Endodermal cell (in vitro differentiated cells): Measurements from ENCODE around the gene GP9. TPM values are rescaled to one million over a fixed set of nuclear protein-coding genes. Genes with fewer than 3 reads are reported as not detected.
"Not testable (repeated sequence)": the region's sequence is repeated elsewhere in the genome, so short reads cannot be mapped to it uniquely, and the experiment has no call there.

Source experiments
- DNase-seq: peaks from one replicate; pipeline ENCODE4 v3.0.0-alpha.2; 2017
- H3K27ac ChIP-seq: 2 replicates; pipeline ENCODE4 v1.5.1; 2013; ENCODE audit warnings: mild to moderate bottlenecking, low read depth, low read length, moderate library complexity
- H3K27me3 ChIP-seq: 2 replicates; pipeline ENCODE4 v1.6.1; 2013; ENCODE audit warnings: mild to moderate bottlenecking, low read length, moderate library complexity; ENCODE audit not compliant: insufficient read depth, control insufficient read depth, poor library complexity, severe bottlenecking
- H3K36me3 ChIP-seq: 2 replicates; pipeline ENCODE4 v1.7.0; 2013; ENCODE audit warnings: mild to moderate bottlenecking, low read length, moderate library complexity; ENCODE audit not compliant: control insufficient read depth, insufficient read depth
- H3K4me1 ChIP-seq: one replicate; pipeline ENCODE4 v1.7.0; 2013; ENCODE audit warnings: low read length; ENCODE audit not compliant: control insufficient read depth, insufficient read depth
- H3K4me3 ChIP-seq: 2 replicates; pipeline ENCODE4 v1.5.1; 2013; ENCODE audit warnings: mild to moderate bottlenecking, low read length, moderate library complexity
- H3K9ac ChIP-seq: 2 replicates; pipeline ENCODE4 v1.6.1; 2013; ENCODE audit warnings: mild to moderate bottlenecking, low read length, moderate library complexity; ENCODE audit not compliant: poor library complexity, severe bottlenecking; ENCODE audit errors: extremely low read depth
- H3K9me3 ChIP-seq: 2 replicates; pipeline ENCODE4 v1.6.1; 2013; ENCODE audit warnings: mild to moderate bottlenecking, low read length, moderate library complexity; ENCODE audit not compliant: control insufficient read depth
- H3K27ac Mint-ChIP-seq: 2 replicates; pipeline ENCODE4 v1.8.0; 2020; ENCODE audit warnings: mixed read lengths
- H3K27me3 Mint-ChIP-seq: 2 replicates; pipeline ENCODE4 v1.8.0; 2021; ENCODE audit warnings: mild to moderate bottlenecking, mixed read lengths; ENCODE audit not compliant: insufficient read depth
- H3K36me3 Mint-ChIP-seq: 2 replicates; pipeline ENCODE4 v1.8.0; 2020; ENCODE audit warnings: low read depth, mixed read lengths
- H3K4me1 Mint-ChIP-seq: 2 replicates; pipeline ENCODE4 v1.8.0; 2020; ENCODE audit warnings: mixed read lengths
- H3K4me3 Mint-ChIP-seq: 2 replicates; pipeline ENCODE4 v1.8.0; 2020; ENCODE audit warnings: mild to moderate bottlenecking, moderate library complexity, mixed read lengths
- H3K9me3 Mint-ChIP-seq: 2 replicates; pipeline ENCODE4 v1.8.0; 2020; ENCODE audit warnings: mild to moderate bottlenecking, mixed read lengths
- WGBS, 2 experiments: methylation state at CpG; one replicate each; pipeline versions ENCODE4 v1.1.5 to v1.1.7; 2013; ENCODE audit warnings: missing lambda C conversion rate in 2 of 2, mixed read lengths in 1 of 2; ENCODE audit not compliant: insufficient coverage in 1 of 2, insufficient read length in 1 of 2; 5-methylcytosine and 5-hydroxymethylcytosine counted together
- total RNA-seq, 2 donors: library from RNA; stranded (reverse); fragmentation: NEBNext Ultra II Directional in 1 of 2; extraction: Animal tissue kit (Norgen Biotek cat#: 25700) in 1 of 2; gene quantifications; 2 replicates in 1 of 2; 3 replicates in 1 of 2; pipeline ENCODE4 v1.2.1, GENCODE V29; 2021
- TF ChIP-seq, protein P1 (sequence below): fragments of 200-600 bp; sonication (generic); conservative IDR thresholded peaks from 2 replicates; pipeline ENCODE4 v1.5.0; 2021; ENCODE audit warnings: antibody characterized with exemption, mild to moderate bottlenecking

The GP9 gene
- total RNA-seq, 2 donors from 2014 or later = not detected

DNA sequence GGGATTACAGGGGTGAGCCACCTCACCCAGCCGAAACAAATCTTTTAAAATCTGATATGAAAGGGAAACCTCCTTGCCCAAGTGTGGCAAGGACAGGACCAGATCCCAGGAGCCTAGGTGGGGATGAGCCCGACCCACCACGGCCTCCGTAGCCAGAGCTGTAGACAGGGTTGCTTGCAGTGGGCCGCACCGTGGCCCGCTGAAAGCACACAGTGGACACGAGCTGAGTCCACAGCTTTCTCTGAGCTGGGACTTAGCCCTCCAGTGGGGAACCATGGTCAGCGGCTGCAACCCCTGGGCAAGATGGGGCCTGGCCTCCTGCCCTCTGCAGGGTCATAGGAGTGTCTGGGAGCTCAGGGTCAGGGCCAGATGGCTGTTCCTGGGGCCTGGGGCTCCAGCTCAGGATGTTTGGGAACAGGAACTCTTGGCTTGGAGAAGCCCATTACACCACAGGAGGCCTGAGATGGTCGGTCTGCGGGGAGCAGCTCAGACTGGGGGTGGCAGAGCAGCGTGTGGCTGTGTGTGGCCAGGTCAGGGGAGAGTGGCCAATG lies 24.7 kb downstream of the GP9 start:
- 94 to 95% methylated on average over 12 of the region's 12 CpGs for WGBS, 2 experiments

DNA sequence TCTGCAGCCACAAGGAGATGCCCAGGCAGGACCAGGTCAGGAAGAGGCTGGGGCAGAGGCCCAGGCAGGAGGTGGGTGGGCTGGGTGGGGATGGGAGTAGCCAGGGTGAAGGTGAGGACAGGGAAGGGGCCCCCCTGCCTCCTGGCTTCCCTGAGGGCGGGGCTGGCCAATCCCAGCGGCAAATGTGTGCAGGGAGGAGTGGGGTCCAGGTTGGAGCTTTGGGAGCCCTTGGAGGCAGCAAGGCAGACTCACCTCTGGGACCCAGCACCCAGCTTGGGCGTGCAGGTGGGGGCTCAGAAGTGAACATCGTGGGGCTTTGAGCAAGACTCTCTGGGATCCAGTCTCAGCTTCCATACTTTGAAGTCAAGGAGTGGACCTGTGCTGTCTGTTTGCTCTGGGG lies 25.2 kb downstream of the GP9 start:
- DNase-seq = no peak
- WGBS, 2 experiments = 96% methylated on average over 2 to 4 of the region's 4 CpGs
- no peak overlapping the region for H3K4me3 ChIP-seq
- H3K27me3 ChIP-seq = no peaks in the 10 kb centered on the region
- Mint-ChIP-seq H3K9me3 (no peaks in the 10 kb centered on the region), H3K27me3 (peaks cover 5% of the 10 kb centered on the region), H3K27ac (no peak overlapping the region), H3K4me1 (no peaks in the 10 kb centered on the region), H3K4me3 (no peak overlapping the region), H3K36me3 (no peaks in the 10 kb centered on the region)
- H3K9me3 ChIP-seq = no peaks in the 10 kb centered on the region
- H3K4me1 ChIP-seq = no peaks in the 10 kb centered on the region
- H3K36me3 ChIP-seq = no peaks in the 10 kb centered on the region
- no peak overlapping the region for H3K27ac ChIP-seq
- no peak overlapping the region for H3K9ac ChIP-seq
- TF ChIP-seq, protein P1, sequence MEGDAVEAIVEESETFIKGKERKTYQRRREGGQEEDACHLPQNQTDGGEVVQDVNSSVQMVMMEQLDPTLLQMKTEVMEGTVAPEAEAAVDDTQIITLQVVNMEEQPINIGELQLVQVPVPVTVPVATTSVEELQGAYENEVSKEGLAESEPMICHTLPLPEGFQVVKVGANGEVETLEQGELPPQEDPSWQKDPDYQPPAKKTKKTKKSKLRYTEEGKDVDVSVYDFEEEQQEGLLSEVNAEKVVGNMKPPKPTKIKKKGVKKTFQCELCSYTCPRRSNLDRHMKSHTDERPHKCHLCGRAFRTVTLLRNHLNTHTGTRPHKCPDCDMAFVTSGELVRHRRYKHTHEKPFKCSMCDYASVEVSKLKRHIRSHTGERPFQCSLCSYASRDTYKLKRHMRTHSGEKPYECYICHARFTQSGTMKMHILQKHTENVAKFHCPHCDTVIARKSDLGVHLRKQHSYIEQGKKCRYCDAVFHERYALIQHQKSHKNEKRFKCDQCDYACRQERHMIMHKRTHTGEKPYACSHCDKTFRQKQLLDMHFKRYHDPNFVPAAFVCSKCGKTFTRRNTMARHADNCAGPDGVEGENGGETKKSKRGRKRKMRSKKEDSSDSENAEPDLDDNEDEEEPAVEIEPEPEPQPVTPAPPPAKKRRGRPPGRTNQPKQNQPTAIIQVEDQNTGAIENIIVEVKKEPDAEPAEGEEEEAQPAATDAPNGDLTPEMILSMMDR = no peak

More for the DNA sequence above, 24.7 kb downstream of the GP9 start:
- Histone ChIP-seq H3K27ac (no peak overlapping the region), H3K9ac (no peak overlapping the region), H3K36me3 (no peaks in the 10 kb centered on the region), H3K4me1 (no peaks in the 10 kb centered on the region), H3K9me3 (no peaks in the 10 kb centered on the region), H3K4me3 (no peak overlapping the region), H3K27me3 (no peaks in the 10 kb centered on the region)
- peaks cover 5% of the 10 kb centered on the region for H3K27me3 Mint-ChIP-seq
- no peaks in the 10 kb centered on the region for H3K9me3 Mint-ChIP-seq
- TF ChIP-seq, protein P1 = no peak
- no peak for DNase-seq
- no peak overlapping the region for H3K4me3 Mint-ChIP-seq
- no peak overlapping the region for H3K27ac Mint-ChIP-seq
- no peaks in the 10 kb centered on the region for H3K4me1 Mint-ChIP-seq
- H3K36me3 Mint-ChIP-seq = no peaks in the 10 kb centered on the region

DNA sequence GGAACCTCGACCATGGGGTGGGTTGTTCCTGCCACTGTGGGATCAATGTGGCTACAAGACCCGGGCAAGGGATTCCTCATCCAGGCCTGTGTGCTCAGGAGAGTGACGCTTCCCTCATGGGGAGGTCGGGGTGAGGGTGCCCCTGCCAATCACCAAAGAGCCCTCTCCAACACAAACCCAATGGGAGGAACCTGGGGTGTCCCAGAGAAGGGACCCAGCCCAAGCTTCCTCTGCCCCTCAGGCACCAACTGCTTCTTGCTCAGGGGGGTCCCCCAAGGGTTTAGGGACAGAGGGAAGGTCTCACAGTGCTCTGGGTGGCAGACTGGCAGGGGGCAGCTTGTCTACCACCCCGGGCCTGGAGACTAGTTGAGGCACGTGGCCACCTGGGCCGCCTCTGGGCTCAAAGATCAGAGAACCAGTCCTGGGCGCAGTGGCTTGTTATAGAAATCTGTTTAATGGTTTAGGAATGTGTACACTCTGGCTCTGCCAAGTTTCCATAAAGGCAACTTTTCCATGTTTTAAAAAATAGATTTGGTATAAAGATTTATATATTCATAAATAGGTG lies 26.6 kb downstream of the GP9 start:
- H3K27me3 ChIP-seq = no peaks in the 10 kb centered on the region
- H3K9ac ChIP-seq = no peak overlapping the region
- 83 to 91% methylated on average over 1 to 8 of the region's 8 CpGs for WGBS, 2 experiments
- H3K4me1 ChIP-seq = no peaks in the 10 kb centered on the region
- DNase-seq = no peak
- H3K4me3 Mint-ChIP-seq = no peak overlapping the region
- H3K9me3 ChIP-seq = no peaks in the 10 kb centered on the region
- H3K27me3 Mint-ChIP-seq = no peaks in the 10 kb centered on the region
- peaks cover 2% of the 10 kb centered on the region for H3K36me3 Mint-ChIP-seq
- H3K27ac ChIP-seq = no peak overlapping the region
- H3K4me1 Mint-ChIP-seq = no peaks in the 10 kb centered on the region
- H3K36me3 ChIP-seq = peaks cover 10% of the 10 kb centered on the region
- TF ChIP-seq, protein P1 = no peak
- H3K4me3 ChIP-seq = no peak overlapping the region
- H3K9me3 Mint-ChIP-seq = no peaks in the 10 kb centered on the region
- no peak overlapping the region for H3K27ac Mint-ChIP-seq

DNA sequence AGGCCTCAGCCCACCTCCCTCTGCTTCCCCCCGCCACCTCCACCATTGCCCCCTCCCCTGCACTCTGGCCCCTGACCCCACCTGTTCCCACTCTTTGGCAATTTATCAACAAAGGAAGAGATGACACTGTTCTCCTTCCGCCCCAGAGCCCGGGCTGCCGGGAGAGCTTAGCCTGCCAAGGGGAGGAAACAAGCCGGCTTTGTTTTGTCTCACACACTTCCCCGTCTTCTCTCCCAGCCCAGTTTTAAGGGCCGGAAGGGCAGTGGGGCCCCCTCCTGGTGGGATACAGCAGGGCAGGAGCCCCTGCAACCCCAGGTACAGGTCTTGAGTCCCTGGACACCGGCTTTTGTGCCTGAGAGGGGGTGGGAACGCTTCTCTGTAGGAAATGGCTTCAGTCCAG lies 27.3 kb downstream of the GP9 start:
- H3K27ac ChIP-seq, H3K27ac Mint-ChIP-seq, H3K9me3 ChIP-seq, H3K36me3 Mint-ChIP-seq, H3K27me3 Mint-ChIP-seq, H3K27me3 ChIP-seq, H3K4me1 Mint-ChIP-seq, H3K9ac ChIP-seq, H3K4me3 Mint-ChIP-seq, H3K4me1 ChIP-seq, H3K4me3 ChIP-seq, H3K9me3 Mint-ChIP-seq: not testable (repeated sequence)
- DNase-seq = peak; percentile 72
- 71% methylated on average over 1 of the region's 9 CpGs; no CpG with 5 or more reads in 1 of the 2 experiments for WGBS, 2 experiments
- H3K36me3 ChIP-seq = peaks cover 11% of the 10 kb centered on the region

DNA sequence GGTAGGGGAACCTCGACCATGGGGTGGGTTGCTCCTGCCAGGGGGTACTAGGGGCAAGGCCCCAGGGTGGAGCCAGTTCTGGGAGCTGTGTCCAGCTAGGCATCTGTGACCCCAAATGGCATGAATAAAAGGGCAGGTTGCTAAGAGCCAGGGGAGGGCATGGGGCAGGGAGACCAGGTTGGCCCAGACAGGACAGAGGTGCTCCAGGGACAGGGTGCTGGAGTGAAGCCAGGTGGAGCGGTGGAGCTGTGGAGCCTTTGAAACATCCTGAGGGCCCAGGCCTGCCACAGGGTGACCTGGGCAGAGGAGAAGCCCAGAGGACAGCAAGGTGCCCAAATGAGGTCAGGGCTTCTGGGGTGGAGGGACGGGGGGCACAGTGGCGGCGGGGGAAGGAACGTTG lies 27.7 kb downstream of the GP9 start:
- H3K27me3 ChIP-seq, H3K4me1 ChIP-seq, H3K27me3 Mint-ChIP-seq, H3K9me3 ChIP-seq, H3K9me3 Mint-ChIP-seq, H3K27ac Mint-ChIP-seq, H3K9ac ChIP-seq, H3K4me3 ChIP-seq, H3K27ac ChIP-seq, H3K4me3 Mint-ChIP-seq, H3K36me3 Mint-ChIP-seq, H3K4me1 Mint-ChIP-seq, DNase-seq: not testable (repeated sequence)
- WGBS, 2 experiments = no CpG with 5 or more reads among the region's 6 CpGs
- H3K36me3 ChIP-seq = peaks cover 11% of the 10 kb centered on the region
